OCI-LY7 (cell line): ENCODE measurements around the gene MEGF8. TPM values are rescaled to one million over a fixed set of nuclear protein-coding genes. Genes with fewer than 3 reads are reported as not detected.

Experiments
- BruUV-seq: library from RNA; stranded (reverse); fragments of 400-500 nt; replicated peaks from 2 replicates; lab custom pipeline; 2021; lab: Mats Ljungman, UMichigan
- CTCF ChIA-PET: fragments of 300-600 bp; sonication (Branson Sonifier 250); formaldehyde crosslinking; loops from one replicate; lab custom pipeline; 2022; ENCODE audit warnings: antibody characterized with exemption; ENCODE audit not compliant: unreplicated experiment; lab: Charles Lee
- POLR2A ChIA-PET: fragments of 300-600 bp; sonication (Branson Sonifier 250); formaldehyde crosslinking; loops from one replicate; lab custom pipeline; 2022; ENCODE audit warnings: antibody characterized with exemption; lab: Charles Lee
- DNase-seq: peaks from one replicate; pipeline ENCODE4 v3.0.0-alpha.2; 2015; ENCODE audit warnings: low spot score
- H2AFZ ChIP-seq: fragments of 200-600 bp; sonication (generic), shearing (Covaris generic); 2 replicates; pipeline ENCODE4 v1.6.1; 2014; ENCODE audit warnings: mild to moderate bottlenecking, antibody characterized with exemption, low read length, moderate library complexity
- H3K27ac ChIP-seq: fragments of 200-600 bp; sonication (generic); 2 replicates; pipeline ENCODE4 v1.5.1; 2014; ENCODE audit warnings: mixed run types, low read depth, mild to moderate bottlenecking, moderate library complexity, low read length, inconsistent platforms; ENCODE audit not compliant: poor library complexity, severe bottlenecking
- H3K36me3 ChIP-seq: fragments of 200-600 bp; sonication (generic); 2 replicates; pipeline ENCODE4 v1.6.1; 2014; ENCODE audit warnings: mild to moderate bottlenecking, antibody characterized with exemption, low read length, moderate library complexity, mixed read lengths; ENCODE audit not compliant: insufficient read depth
- H3K4me1 ChIP-seq: fragments of 200-600 bp; sonication (generic); 2 replicates; pipeline ENCODE4 v1.5.1; 2014; ENCODE audit warnings: mild to moderate bottlenecking, low read length; ENCODE audit not compliant: insufficient read depth, poor library complexity, severe bottlenecking
- H3K4me2 ChIP-seq: fragments of 200-600 bp; sonication (generic); 2 replicates; pipeline ENCODE4 v1.6.1; 2014; ENCODE audit warnings: mild to moderate bottlenecking, low read length
- H3K4me3 ChIP-seq: fragments of 200-600 bp; sonication (generic); 2 replicates; pipeline ENCODE4 v1.5.1; 2014; ENCODE audit warnings: mild to moderate bottlenecking, low read depth, low read length; ENCODE audit not compliant: poor library complexity, severe bottlenecking
- H3K79me2 ChIP-seq: fragments of 200-600 bp; sonication (generic); 2 replicates; pipeline ENCODE4 v1.6.1; 2016; ENCODE audit warnings: low read depth, mild to moderate bottlenecking, low read length, moderate library complexity, mixed read lengths; ENCODE audit not compliant: insufficient read depth
- H3K9me2 ChIP-seq: fragments of 200-600 bp; sonication (generic); 2 replicates; pipeline ENCODE4 v1.6.1; 2016; ENCODE audit warnings: mild to moderate bottlenecking, low read length, mixed read lengths; ENCODE audit not compliant: insufficient read depth
- H3K9me3 ChIP-seq: fragments of 200-600 bp; sonication (generic); 2 replicates; pipeline ENCODE4 v1.6.1; 2014; ENCODE audit warnings: mild to moderate bottlenecking, mixed run types, low read length, mixed read lengths
- H4K20me1 ChIP-seq: fragments of 200-600 bp; sonication (generic); 2 replicates; pipeline ENCODE4 v1.6.1; 2014; ENCODE audit warnings: mild to moderate bottlenecking, antibody characterized with exemption, low read length, moderate library complexity, mixed read lengths; ENCODE audit not compliant: insufficient read depth
- EZH2phosphoT487 ChIP-seq: fragments of 200-600 bp; sonication (generic); IDR thresholded peaks from 2 replicates; pipeline ENCODE4 v1.6.1; 2018; ENCODE audit warnings: low read depth, borderline replicate concordance, mild to moderate bottlenecking, mixed run types, antibody characterized with exemption, low read length, moderate library complexity, mixed read lengths
- intact Hi-C: fragments of 100-400 bp; cut with micrococcal nuclease; formaldehyde crosslinking; loops from one replicate; pipeline ENCODE4 v1.10.0; 2022; ENCODE audit not compliant: unreplicated experiment
- total RNA-seq, 2 experiments: library from RNA; depleted of rRNA in 1 of 2; stranded (reverse); fragments of >200 nt in 1 of 2; shearing (Covaris generic) in 1 of 2; gene quantifications; 2 replicates each; pipeline ENCODE4 v1.2.3, GENCODE V29; 2014 to 2022
- TF ChIP-seq, protein P1 (sequence below): fragments of 200-600 bp; sonication (generic); conservative IDR thresholded peaks from 2 replicates; pipeline ENCODE4 v1.5.1; 2014; ENCODE audit warnings: mild to moderate bottlenecking, antibody characterized with exemption, low read length, moderate library complexity, mixed read lengths

Gene MEGF8
- total RNA-seq, 2 experiments from 2014 or later, result 10.5 to 14.7 TPM

GRCh38 chr19:42276821-42277220, 48.6 kb upstream of the MEGF8 start:
- intact Hi-C loops, result no loop called here
- BruUV-seq, result no TSS peak

DNA sequence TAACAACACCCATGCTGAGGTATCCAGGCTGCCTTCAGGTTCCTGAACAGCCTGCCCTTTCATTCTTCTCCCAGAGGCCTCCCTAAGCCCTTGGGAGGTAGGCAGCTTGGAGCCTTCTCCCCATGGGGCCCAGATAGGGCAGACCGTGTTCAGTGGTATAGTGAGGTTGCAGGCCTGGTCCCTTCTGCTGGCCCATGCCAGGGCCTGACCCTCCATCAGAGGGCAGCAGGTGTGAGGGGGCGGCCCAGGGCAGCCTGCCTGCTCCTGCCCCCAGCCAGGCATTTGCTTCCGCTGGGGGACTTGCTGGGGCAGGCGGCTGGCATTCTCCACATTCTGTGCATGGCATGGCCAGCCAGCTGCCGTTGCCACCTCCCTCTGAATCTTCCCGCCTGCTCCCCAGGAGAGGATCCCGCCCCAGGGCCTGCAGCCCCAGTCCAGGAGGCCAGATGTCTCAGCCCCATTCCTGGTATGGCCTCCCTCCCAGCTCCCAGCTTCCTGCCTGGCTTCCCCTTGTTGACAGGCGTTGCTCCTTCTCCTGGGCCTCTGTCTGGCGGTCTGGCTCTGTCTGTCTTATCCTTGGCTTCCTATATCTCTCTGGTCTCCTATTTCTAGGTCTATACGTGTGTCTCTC, 47.5 kb upstream of the MEGF8 start:
- DNase-seq, result no peak
- TF ChIP-seq EZH2phosphoT487, result no peak
- TF ChIP-seq, protein P1, sequence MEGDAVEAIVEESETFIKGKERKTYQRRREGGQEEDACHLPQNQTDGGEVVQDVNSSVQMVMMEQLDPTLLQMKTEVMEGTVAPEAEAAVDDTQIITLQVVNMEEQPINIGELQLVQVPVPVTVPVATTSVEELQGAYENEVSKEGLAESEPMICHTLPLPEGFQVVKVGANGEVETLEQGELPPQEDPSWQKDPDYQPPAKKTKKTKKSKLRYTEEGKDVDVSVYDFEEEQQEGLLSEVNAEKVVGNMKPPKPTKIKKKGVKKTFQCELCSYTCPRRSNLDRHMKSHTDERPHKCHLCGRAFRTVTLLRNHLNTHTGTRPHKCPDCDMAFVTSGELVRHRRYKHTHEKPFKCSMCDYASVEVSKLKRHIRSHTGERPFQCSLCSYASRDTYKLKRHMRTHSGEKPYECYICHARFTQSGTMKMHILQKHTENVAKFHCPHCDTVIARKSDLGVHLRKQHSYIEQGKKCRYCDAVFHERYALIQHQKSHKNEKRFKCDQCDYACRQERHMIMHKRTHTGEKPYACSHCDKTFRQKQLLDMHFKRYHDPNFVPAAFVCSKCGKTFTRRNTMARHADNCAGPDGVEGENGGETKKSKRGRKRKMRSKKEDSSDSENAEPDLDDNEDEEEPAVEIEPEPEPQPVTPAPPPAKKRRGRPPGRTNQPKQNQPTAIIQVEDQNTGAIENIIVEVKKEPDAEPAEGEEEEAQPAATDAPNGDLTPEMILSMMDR, result no peak
- no TSS peak for BruUV-seq
- Histone ChIP-seq H3K36me3 (0 out of 2 replicates have a peak, but pooled peaks cover 8% of the 10 kb centered on the region), H3K27ac (no peak overlapping the region), H2AFZ (no peak overlapping the region), H3K4me2 (no peak overlapping the region), H3K4me3 (no peak overlapping the region), H3K79me2 (no peaks in the 10 kb centered on the region), H3K9me2 (no peaks in the 10 kb centered on the region), H3K4me1 (peaks cover 36% of the 10 kb centered on the region), H4K20me1 (no peaks in the 10 kb centered on the region), H3K9me3 (no peaks in the 10 kb centered on the region)
- CTCF ChIA-PET, result no interaction called here
- intact Hi-C loops, result no loop called here
- POLR2A ChIA-PET, result interaction anchor here (1.1 kb wide), 1 partner anchor 31 kb away, joined by 3 read pairs; no protein-coding TSS in a partner anchor

More at GRCh38 chr19:42276821-42277220, 48.6 kb upstream of the MEGF8 start:
- peaks cover 25% of the 10 kb centered on the region for H3K4me1 ChIP-seq
- 0 out of 2 replicates have a peak, but pooled peaks cover 8% of the 10 kb centered on the region for H3K36me3 ChIP-seq
- CTCF ChIA-PET, result no interaction called here
- no peak for DNase-seq
- H3K9me2 ChIP-seq, result no peaks in the 10 kb centered on the region
- no peak overlapping the region for H3K4me3 ChIP-seq
- TF ChIP-seq, protein P1, result no peak
- TF ChIP-seq EZH2phosphoT487, result no peak
- POLR2A ChIA-PET, result no interaction called here
- no peak overlapping the region for H2AFZ ChIP-seq
- H3K9me3 ChIP-seq, result no peaks in the 10 kb centered on the region
- no peak overlapping the region for H3K4me2 ChIP-seq
- H4K20me1 ChIP-seq, result no peaks in the 10 kb centered on the region
- H3K27ac ChIP-seq, result no peak overlapping the region
- no peaks in the 10 kb centered on the region for H3K79me2 ChIP-seq

DNA sequence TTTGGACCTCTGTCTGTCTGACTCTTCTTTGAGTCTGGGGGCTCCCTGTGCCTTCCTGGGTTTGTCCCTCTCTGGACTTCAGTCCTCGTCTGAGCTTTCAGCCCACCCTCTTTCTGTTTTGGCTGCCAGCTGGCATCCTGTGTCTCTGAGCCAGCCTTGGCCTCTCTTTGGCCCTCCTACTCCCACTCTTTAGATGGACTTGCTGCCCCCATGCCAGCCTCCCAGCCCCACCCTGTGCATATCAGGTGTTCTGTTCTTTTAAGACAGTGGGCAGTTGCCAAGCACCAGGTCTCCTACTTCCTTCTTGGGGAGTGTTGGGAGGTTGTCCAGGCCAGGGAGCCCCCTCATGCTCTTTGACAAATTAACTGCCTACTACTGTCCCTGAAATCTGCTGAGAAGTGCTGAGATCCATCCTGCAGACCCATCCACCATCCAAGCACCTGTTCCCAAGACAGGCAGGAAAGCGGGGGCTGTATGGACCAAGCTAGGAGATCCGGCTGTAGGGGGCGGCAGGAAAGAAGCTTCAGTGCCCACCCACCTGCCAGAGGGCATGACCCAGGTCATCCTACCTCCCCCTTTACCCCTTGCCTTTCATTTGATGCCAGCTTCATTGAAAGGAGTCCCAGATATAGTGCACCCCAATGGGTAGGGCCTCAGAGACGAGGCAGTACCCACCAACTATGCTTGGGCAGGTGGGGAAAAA, 46.8 kb upstream of the MEGF8 start:
- Histone ChIP-seq H2AFZ (no peak overlapping the region), H3K4me2 (peak overlapping the region; percentile 93), H3K4me3 (peak overlapping the region; percentile 83), H3K27ac (peak overlapping the region; percentile 82), H3K79me2 (no peaks in the 10 kb centered on the region), H3K36me3 (0 out of 2 replicates have a peak, but pooled peaks cover 8% of the 10 kb centered on the region), H3K9me3 (no peaks in the 10 kb centered on the region), H3K4me1 (peaks cover 41% of the 10 kb centered on the region), H4K20me1 (no peaks in the 10 kb centered on the region), H3K9me2 (no peaks in the 10 kb centered on the region)
- intact Hi-C loops, result no loop called here
- no peak for DNase-seq
- CTCF ChIA-PET, result no interaction called here
- no TSS peak for BruUV-seq
- no peak for TF ChIP-seq EZH2phosphoT487
- TF ChIP-seq, protein P1, result no peak
- POLR2A ChIA-PET, result interaction anchor here (1.1 to 2.6 kb wide), 3 partner anchors 8 to 36 kb away, joined by 3 to 11 read pairs (median 9); partner anchors contain the start of gene GSK3A
